ENCODE data around the gene CA5A.

- TF ChIP-seq CTCF (IDR thresholded peaks at IDR 0.05; ENCODE audit: borderline replicate concordance, extremely low read depth, low read length, poor library complexity, severe bottlenecking), result no peak
- no peak for TF ChIP-seq EZH2 (IDR thresholded peaks at IDR 0.05; ENCODE audit: borderline replicate concordance, low read depth, low read length, severe bottlenecking)
Measured at GRCh38 chr16:87963400-87963799, 27.1 kb upstream of the CA5A start.

Data from DND-41 (cell line).